ENCODE results near the gene ZNF501. TPM values are rescaled to one million over a fixed set of nuclear protein-coding genes. Genes with fewer than 3 reads are reported as not detected.

The ZNF501 gene
- total RNA-seq, 2 donors from 2014 or later: 9.7 to 23.6 TPM

DNA sequence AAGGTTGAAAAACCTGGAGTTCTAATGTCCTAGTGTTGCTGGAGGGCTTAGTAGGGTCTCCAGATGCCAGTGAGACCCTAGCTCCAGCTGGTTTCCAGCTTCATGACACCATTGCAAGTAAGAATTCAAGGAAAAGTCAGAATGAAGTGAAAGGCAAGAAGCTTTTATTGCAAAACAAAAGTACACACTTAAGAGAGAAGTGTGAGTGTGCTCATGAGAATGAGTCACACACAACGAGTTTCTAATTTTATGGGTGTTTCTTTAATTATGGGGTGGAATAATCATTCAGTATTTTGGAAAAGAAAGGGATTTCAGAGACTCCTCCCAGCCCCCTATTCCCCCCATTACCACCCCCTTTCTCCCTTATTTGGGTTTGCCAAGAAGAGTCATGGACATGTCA, 41.5 kb upstream of the ZNF501 start:
- no peak overlapping the region for H3K4me3 ChIP-seq
- no peaks in the 10 kb centered on the region for H3K27me3 ChIP-seq (replicated peaks; ENCODE audit: insufficient read depth)
- no peak for TF ChIP-seq POLR2A (IDR thresholded peaks at IDR 0.05)
- no peaks in the 10 kb centered on the region for H3K4me1 ChIP-seq (replicated peaks)
- H3K9me3 ChIP-seq: no peaks in the 10 kb centered on the region
- intact Hi-C loops (cut with DNase I): no loop called here
- no peak for DNase-seq (ENCODE audit: low spot score)
- no peaks in the 10 kb centered on the region for H3K36me3 ChIP-seq
- WGBS: 58% methylated on average over 1 of the region's 1 CpG
- no peak overlapping the region for H3K27ac ChIP-seq

- under 1% methylated on average over 36 of the region's 36 CpGs for WGBS
- Histone ChIP-seq H3K27ac (peak within 1 kb of the TSS; percentile 53 to 75), H3K4me3 (peak within 1 kb of the TSS; percentile 73 to 75), H3K9me3 (no peaks in the 10 kb centered on the region), H3K4me1 (replicated peaks) (no peaks in the 10 kb centered on the region), H3K36me3 (no peaks in the 10 kb centered on the region), H3K27me3 (replicated peaks; ENCODE audit: insufficient read depth) (no peaks in the 10 kb centered on the region)
- TF ChIP-seq, protein P1, sequence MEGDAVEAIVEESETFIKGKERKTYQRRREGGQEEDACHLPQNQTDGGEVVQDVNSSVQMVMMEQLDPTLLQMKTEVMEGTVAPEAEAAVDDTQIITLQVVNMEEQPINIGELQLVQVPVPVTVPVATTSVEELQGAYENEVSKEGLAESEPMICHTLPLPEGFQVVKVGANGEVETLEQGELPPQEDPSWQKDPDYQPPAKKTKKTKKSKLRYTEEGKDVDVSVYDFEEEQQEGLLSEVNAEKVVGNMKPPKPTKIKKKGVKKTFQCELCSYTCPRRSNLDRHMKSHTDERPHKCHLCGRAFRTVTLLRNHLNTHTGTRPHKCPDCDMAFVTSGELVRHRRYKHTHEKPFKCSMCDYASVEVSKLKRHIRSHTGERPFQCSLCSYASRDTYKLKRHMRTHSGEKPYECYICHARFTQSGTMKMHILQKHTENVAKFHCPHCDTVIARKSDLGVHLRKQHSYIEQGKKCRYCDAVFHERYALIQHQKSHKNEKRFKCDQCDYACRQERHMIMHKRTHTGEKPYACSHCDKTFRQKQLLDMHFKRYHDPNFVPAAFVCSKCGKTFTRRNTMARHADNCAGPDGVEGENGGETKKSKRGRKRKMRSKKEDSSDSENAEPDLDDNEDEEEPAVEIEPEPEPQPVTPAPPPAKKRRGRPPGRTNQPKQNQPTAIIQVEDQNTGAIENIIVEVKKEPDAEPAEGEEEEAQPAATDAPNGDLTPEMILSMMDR (IDR thresholded peaks at IDR 0.05): peak in 2 of 4 experiments; percentile 58 to 59
- TF ChIP-seq POLR2A (IDR thresholded peaks at IDR 0.05) (no peak), POLR2AphosphoS5 (IDR thresholded peaks at IDR 0.05) (peak; percentile 90)
- intact Hi-C loops (cut with DNase I): loop anchor here (1.0 to 10.0 kb wide), 4 partner anchors 17 to 388 kb away; partner anchors contain the start of genes KIAA1143, KIF15 and ZNF501
- DNase-seq (ENCODE audit: low spot score): peak; percentile 88
Observed at GRCh38 chr3:44712455-44713075, 16.9 kb upstream of the ZNF501 start, which contains the start of gene ZNF502. ZNF502 (plus strand) TSS chr3:44712660; CDS start chr3:44720262, 7,602 bp downstream.

GRCh38 chr3:44721231-44722102, 8.0 kb upstream of the ZNF501 start:
- Histone ChIP-seq H3K27ac (no peak overlapping the region), H3K9me3 (peaks cover 6% of the 10 kb centered on the region), H3K27me3 (replicated peaks; ENCODE audit: insufficient read depth) (no peaks in the 10 kb centered on the region), H3K36me3 (peaks cover 6 to 19% of the 10 kb centered on the region in 2 donors), H3K4me3 (no peak overlapping the region), H3K4me1 (replicated peaks) (no peaks in the 10 kb centered on the region)
- intact Hi-C loops (cut with DNase I): no loop called here
- no peak for DNase-seq (ENCODE audit: low spot score)
- no peak for TF ChIP-seq POLR2A (IDR thresholded peaks at IDR 0.05)
- TF ChIP-seq, protein P1 (IDR thresholded peaks at IDR 0.05): no peak
- TF ChIP-seq POLR2AphosphoS5 (IDR thresholded peaks at IDR 0.05): no peak
- 99% methylated on average over 10 of the region's 10 CpGs for WGBS

GRCh38 chr3:44722103-44722401, 7.4 kb upstream of the ZNF501 start:
- intact Hi-C loops (cut with DNase I): no loop called here
- 100% methylated on average over 1 of the region's 1 CpG for WGBS
- no peak for DNase-seq (ENCODE audit: low spot score)
- H3K4me1 ChIP-seq (replicated peaks): no peaks in the 10 kb centered on the region
- TF ChIP-seq POLR2AphosphoS5 (IDR thresholded peaks at IDR 0.05): no peak
- TF ChIP-seq, protein P1 (IDR thresholded peaks at IDR 0.05): no peak
- TF ChIP-seq POLR2A (IDR thresholded peaks at IDR 0.05): no peak
- peaks cover 6% of the 10 kb centered on the region for H3K9me3 ChIP-seq
- H3K4me3 ChIP-seq: no peak overlapping the region
- H3K36me3 ChIP-seq: peaks cover 6 to 19% of the 10 kb centered on the region in 2 donors
- H3K27ac ChIP-seq: no peak overlapping the region
- no peaks in the 10 kb centered on the region for H3K27me3 ChIP-seq (replicated peaks; ENCODE audit: insufficient read depth)

GRCh38 chr3:44734646-44735168, 5.3 kb downstream of the ZNF501 start:
- Histone ChIP-seq H3K4me3 (no peak overlapping the region), H3K9me3 (no peaks in the 10 kb centered on the region), H3K27ac (no peak overlapping the region), H3K27me3 (replicated peaks; ENCODE audit: insufficient read depth) (no peaks in the 10 kb centered on the region), H3K4me1 (replicated peaks) (no peaks in the 10 kb centered on the region), H3K36me3 (no peaks in the 10 kb centered on the region)
- DNase-seq (ENCODE audit: low spot score): no peak
- 100% methylated on average over 3 of the region's 3 CpGs for WGBS
- TF ChIP-seq, protein P1 (IDR thresholded peaks at IDR 0.05): no peak
- no peak for TF ChIP-seq POLR2AphosphoS5 (IDR thresholded peaks at IDR 0.05)
- TF ChIP-seq POLR2A (IDR thresholded peaks at IDR 0.05): no peak
- intact Hi-C loops (cut with DNase I): no loop called here
